LNCAP (cell line): ENCODE results near the gene BTG4.

Experiments used
- TF ChIP-seq, protein P1 (sequence below): fragments of 450-650 bp; IDR thresholded peaks from 2 replicates; pipeline ENCODE4 v1.5.1; 2017; ENCODE audit warnings: mild to moderate bottlenecking

BTG4 gene

DNA sequence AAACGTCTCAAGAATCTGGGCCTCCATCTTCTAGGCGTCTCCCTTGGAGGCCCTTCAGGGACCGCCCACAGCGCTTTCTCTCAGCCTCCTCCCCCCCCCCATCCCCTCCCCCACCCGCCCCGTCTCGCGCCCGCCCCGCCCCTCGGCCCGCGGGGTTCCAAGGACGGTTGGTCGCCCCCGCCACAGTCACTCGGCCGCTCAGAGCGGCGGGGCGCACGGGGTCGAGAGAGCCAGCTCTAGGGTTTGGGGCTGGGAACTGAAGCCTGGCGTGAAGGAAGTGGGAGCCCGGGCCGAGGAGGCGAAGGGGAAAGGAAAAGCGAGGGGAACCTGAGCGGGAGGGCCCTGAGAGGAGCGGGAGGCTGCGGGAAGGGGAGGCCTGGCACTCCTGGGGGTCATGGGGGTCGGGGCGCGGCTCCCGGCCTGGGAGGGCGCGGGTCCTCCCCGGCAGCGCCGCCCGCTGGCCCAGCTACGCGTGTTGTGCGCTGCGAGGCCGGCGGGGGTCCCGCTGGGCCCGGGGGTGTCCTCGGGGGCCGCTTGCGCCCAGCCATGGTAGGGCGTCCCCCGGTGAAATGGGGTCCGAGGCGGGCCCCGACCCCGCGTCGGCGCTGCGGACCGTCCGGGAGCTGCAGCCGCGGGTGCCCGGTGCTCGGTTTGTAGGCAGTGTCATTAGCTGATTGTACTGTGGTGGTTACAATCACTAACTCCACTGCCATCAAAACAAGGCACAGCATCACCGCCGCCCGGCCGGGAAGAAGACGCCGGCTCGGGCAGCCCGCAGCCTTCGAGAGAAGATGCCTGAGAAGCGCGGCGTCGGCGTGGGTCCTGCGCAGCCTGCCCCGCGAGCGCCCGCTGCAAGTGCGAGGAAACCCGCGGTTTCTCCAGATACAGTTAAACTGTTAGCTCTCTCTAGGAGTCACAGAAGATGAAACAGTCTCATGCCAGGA is at the start of gene BTG4:
Gene BTG4, minus strand, starts transcription at position 91 of the 944 bp plus-strand sequence. CDS start 13,610 bp downstream, outside the sequence.
- TF ChIP-seq, protein P1, sequence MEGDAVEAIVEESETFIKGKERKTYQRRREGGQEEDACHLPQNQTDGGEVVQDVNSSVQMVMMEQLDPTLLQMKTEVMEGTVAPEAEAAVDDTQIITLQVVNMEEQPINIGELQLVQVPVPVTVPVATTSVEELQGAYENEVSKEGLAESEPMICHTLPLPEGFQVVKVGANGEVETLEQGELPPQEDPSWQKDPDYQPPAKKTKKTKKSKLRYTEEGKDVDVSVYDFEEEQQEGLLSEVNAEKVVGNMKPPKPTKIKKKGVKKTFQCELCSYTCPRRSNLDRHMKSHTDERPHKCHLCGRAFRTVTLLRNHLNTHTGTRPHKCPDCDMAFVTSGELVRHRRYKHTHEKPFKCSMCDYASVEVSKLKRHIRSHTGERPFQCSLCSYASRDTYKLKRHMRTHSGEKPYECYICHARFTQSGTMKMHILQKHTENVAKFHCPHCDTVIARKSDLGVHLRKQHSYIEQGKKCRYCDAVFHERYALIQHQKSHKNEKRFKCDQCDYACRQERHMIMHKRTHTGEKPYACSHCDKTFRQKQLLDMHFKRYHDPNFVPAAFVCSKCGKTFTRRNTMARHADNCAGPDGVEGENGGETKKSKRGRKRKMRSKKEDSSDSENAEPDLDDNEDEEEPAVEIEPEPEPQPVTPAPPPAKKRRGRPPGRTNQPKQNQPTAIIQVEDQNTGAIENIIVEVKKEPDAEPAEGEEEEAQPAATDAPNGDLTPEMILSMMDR = no peak

- TF ChIP-seq, protein P1 = no peak
Measured at GRCh38 chr11:111561791-111562325, 49.7 kb upstream of the BTG4 start.

GRCh38 chr11:111561306-111561705 is 49.1 kb upstream of the BTG4 start:
- TF ChIP-seq, protein P1 = no peak

DNA sequence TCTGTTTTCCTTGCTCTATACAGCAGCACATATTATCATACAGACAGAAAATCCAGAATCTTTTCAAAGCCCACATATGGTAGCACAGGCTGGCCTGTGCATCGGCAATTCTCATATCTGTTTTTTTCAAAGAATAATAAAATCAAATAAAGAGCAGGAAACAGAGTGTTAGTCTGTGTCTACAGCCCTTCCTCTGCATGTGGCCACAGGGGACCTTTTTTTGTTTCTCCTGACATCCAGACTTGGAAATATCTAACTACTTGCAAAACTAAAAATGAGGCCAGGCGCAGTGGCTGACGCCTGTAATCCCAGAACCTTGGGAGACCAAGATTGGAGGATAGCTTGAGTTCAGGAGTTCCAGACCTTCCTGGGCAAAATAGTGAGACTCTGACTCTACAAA is 48.6 kb upstream of the BTG4 start:
- TF ChIP-seq, protein P1 = no peak

DNA sequence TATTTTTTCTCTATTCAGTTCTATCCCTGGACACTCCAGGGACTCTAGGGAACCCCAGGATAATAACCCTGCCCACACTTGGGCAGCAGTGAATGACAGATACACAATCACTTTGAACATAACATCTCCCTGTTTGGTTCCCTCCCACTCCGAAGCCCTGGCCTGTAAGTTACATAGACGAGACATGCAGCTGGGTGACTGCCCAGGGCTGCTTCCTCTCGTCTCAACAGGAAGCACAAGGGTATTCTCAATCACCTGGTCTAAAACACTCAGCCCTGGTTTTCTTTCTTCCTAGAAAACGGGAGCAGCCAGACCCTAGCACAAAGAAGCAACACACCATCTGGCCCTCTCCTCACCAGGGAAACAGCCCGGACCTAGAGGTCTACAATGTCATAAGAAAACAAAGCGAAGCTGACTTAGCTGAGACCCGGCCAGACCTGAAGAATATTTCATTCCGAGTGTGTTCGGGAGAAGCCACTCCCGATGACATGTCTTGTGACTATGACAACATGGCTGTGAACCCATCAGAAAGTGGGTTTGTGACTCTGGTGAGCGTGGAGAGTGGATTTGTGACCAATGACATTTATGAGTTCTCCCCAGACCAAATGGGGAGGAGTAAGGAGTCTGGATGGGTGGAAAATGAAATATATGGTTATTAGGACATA is 47.7 kb upstream of the BTG4 start:
- TF ChIP-seq, protein P1 = no peak

GRCh38 chr11:111557425-111558111 is 45.4 kb upstream of the BTG4 start:
- TF ChIP-seq, protein P1 = no peak

DNA sequence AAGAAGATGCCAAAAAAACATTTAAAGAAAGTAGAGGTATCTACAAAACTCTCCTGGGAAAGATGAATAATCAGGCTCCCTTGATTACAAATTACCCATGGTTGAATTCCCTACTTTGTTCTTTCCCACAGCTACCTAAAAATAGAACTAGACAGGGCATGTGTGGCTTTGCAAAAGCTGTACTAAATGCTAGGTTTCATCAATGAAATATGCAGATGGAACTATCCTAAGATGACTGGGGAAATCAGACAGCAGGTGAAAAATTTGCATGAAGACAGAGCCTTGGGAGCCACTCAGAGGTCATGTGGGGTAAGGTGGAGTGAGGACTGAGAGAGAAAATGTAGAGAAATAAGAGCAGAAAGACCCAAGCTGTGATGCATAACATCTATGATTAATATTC is 43.1 kb upstream of the BTG4 start:
- TF ChIP-seq, protein P1 = no peak
